ENCODE results near the gene SPRYD3.

The SPRYD3 gene

GRCh38 chr12:53074283-53074998 is 4.7 kb downstream of the SPRYD3 start:
- no peak overlapping the region for H3K4me3 ChIP-seq (ENCODE audit: low read length)
- TF ChIP-seq CTCF (IDR thresholded peaks at IDR 0.05; ENCODE audit: insufficient read depth, low read depth, low read length, missing control alignments) = no peak
- DNase-seq (ENCODE audit: low read depth) = no peak

- TF ChIP-seq CTCF (IDR thresholded peaks at IDR 0.05; ENCODE audit: insufficient read depth, low read depth, low read length, missing control alignments) = no peak
These were observed 5.3 kb downstream of the SPRYD3 start for GRCh38 chr12:53073881-53074280.

DNA sequence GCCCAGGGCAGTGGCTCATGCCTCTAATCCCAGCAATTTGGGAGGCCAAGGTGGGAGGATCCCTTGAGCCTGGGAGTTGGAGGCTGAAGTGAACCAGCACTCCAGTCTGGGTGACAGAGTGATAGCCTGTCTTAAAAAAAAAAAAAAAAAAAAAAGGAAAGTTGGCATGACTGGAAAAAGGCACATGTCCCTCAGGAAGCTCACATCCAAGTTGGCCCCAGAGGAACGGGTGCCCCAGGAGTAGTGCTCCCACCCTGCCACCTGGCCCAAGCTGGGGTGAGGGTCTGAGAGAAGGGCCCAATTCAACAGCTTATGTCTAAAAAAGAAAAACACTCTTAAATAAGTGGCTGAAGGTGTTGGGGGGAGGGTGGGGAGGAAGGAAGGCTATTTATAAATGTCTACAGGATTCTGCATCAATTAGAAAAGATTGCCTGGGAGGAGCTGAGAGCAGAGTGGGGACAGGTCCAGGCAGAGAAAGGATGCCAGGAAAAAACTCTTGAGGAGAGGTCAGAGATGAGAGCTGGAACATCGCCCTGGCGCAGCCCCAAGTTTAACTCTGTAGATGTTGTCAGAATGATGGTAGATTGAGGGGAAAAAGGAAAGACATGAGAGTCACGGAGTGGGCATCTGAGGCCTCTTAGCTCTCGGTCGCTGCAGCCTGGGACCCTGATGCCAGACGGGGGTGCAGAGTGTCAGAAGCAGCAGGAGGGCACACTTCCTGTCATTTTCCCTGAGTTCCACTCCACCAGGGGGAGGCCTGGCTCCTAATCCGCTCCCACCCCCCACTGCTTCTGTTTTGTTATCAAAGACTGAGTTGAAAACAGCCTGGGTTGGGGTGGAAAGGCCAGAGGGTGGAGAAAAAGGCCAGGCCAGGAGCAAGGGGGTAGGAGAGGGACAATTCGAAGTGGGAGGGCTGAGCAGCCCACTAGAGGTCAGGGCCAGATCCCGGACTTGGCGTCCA is 7.3 kb downstream of the SPRYD3 start:
- H3K4me3 ChIP-seq (ENCODE audit: low read length) = no peak overlapping the region
- no peak for DNase-seq (ENCODE audit: low read depth)
- no peak for TF ChIP-seq CTCF (IDR thresholded peaks at IDR 0.05; ENCODE audit: insufficient read depth, low read depth, low read length, missing control alignments)

More at GRCh38 chr12:53073881-53074280, 5.3 kb downstream of the SPRYD3 start:
- H3K4me3 ChIP-seq (ENCODE audit: low read length) = no peak overlapping the region
- DNase-seq (ENCODE audit: low read depth) = no peak

DNA sequence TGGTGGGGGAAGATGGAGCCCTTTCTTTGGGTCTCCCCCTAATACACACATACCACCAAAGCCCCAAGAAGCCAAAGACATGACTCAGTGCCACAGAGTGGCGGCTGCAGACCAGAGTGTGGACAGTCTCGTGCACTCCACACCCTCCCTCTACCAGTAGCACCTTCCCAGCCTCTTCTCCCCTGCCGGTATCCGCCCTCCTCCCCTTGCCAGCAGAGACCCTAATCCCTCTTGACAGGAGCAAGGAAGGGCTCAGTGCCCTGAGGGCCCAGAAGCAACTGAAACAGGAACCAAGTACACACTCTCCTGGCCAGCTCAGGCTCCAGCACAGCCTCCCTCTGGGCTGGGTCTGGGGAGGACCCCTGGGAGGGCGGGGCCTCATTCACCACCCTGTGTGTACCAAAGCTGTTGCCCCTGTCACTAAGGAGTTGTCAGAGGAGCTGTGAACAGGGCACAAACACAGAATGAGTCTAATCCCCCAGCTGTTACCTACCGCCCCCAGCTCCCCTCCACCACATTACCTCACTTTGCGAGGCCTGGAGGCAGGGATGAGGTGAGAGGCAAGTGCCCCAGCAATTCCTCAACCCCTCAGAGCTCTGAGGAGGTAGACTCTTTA is 8.2 kb downstream of the SPRYD3 start:
- no peak for TF ChIP-seq CTCF (IDR thresholded peaks at IDR 0.05; ENCODE audit: insufficient read depth, low read depth, low read length, missing control alignments)
- no peak for DNase-seq (ENCODE audit: low read depth)
- no peak overlapping the region for H3K4me3 ChIP-seq (ENCODE audit: low read length)

- no peak for TF ChIP-seq CTCF (IDR thresholded peaks at IDR 0.05; ENCODE audit: insufficient read depth, low read depth, low read length, missing control alignments)
- no peak overlapping the region for H3K4me3 ChIP-seq (ENCODE audit: low read length)
- no peak for DNase-seq (ENCODE audit: low read depth)
These were observed 9.4 kb downstream of the SPRYD3 start for GRCh38 chr12:53069621-53070410.
